ENCODE results near the gene ZP1.

DNA sequence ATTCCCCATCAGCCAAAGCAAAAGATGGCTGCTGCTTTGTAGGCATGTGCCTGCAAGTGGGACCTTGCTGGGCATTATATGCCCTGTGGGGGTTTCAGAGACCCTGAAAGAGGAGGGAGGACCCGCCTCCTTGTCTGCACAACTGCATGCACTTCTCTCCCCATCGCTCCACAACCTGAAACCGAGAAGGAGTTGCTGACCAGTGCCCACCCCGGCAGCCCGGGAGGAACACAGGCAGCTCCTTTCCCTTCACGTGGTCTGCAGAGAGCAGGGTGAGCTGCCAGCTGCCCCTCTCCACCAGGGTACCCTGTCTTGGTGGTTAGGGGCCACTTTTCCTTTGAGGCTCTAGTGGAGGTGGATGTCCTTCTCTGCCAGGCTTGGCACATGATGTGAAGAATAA, 55.6 kb downstream of the ZP1 start:
- no peak for TF ChIP-seq CTCF (IDR thresholded peaks at IDR 0.05)
- TF ChIP-seq POLR2AphosphoS5 (IDR thresholded peaks at IDR 0.05): no peak
- no peak for TF ChIP-seq POLR2A (IDR thresholded peaks at IDR 0.05)
- no peak for TF ChIP-seq EP300 (IDR thresholded peaks at IDR 0.05)
